Prostate gland (tissue), 2 donors: ENCODE measurements around the gene ETV6. TPM values are rescaled to one million over a fixed set of nuclear protein-coding genes. Genes with fewer than 3 reads are reported as not detected.

Experiments used
- DNase-seq: peaks from one replicate; pipeline ENCODE4 v3.0.0-alpha.2; 2019; ENCODE audit warnings: low spot score
- H3K27ac ChIP-seq, 2 donors: fragments of 200-600 bp; sonication (generic); 2 replicates each; pipeline ENCODE4 v1.5.1; 2017 to 2019
- H3K27me3 ChIP-seq: fragments of 200-600 bp; sonication (generic); replicated peaks from 2 replicates; pipeline ENCODE4 v1.5.1; 2019; ENCODE audit not compliant: insufficient read depth
- H3K36me3 ChIP-seq, 2 donors: fragments of 200-600 bp; sonication (generic); 1 replicate in 1 of 2; 2 replicates in 1 of 2; pipeline versions ENCODE4 v1.5.1 to v1.8.1; 2017 to 2019
- H3K4me1 ChIP-seq: fragments of 200-600 bp; sonication (generic); replicated peaks from 2 replicates; pipeline ENCODE4 v1.5.1; 2019
- H3K4me3 ChIP-seq, 2 donors: fragments of 200-600 bp; sonication (generic); 2 replicates each; pipeline ENCODE4 v1.5.1; 2017 to 2019
- H3K9me3 ChIP-seq: fragments of 200-600 bp; sonication (generic); 2 replicates; pipeline ENCODE4 v1.5.1; 2017
- POLR2A ChIP-seq: fragments of 450-650 bp; IDR thresholded peaks from one replicate; pipeline ENCODE4 v1.6.1; 2016; ENCODE audit warnings: antibody characterized with exemption, mild to moderate bottlenecking
- POLR2AphosphoS5 ChIP-seq: sonication (generic); formaldehyde crosslinking; IDR thresholded peaks from one replicate; pipeline ENCODE4 v1.6.1; 2017; ENCODE audit warnings: antibody characterized with exemption
- WGBS: methylation state at CpG from one replicate; pipeline ENCODE4 v1.1.5; 2018; 5-methylcytosine and 5-hydroxymethylcytosine counted together
- intact Hi-C: fragments of 100-400 bp; cut with DNase I; formaldehyde crosslinking; loops from one replicate; pipeline ENCODE4 v1.14.2; 2022
- total RNA-seq, 2 donors: library from RNA; depleted of rRNA; stranded (reverse); fragments of >200 nt; gene quantifications; one replicate each; pipeline ENCODE4 v1.1.0, GENCODE V29; 2016
- TF ChIP-seq, protein P1 (sequence below), 4 experiments: fragments of 200-600 bp in 2 of 4; fragments of 450-650 bp in 2 of 4; sonication (generic) in 2 of 4; IDR thresholded peaks; 1 replicate in 3 of 4; 2 replicates in 1 of 4; pipeline ENCODE4 v1.5.1; 2016 to 2019; ENCODE audit warnings: antibody characterized with exemption in 4 of 4, mild to moderate bottlenecking in 2 of 4, moderate library complexity in 2 of 4

ETV6 gene
- total RNA-seq, 2 donors from 2014 or later, result 26.7 to 33.6 TPM

DNA sequence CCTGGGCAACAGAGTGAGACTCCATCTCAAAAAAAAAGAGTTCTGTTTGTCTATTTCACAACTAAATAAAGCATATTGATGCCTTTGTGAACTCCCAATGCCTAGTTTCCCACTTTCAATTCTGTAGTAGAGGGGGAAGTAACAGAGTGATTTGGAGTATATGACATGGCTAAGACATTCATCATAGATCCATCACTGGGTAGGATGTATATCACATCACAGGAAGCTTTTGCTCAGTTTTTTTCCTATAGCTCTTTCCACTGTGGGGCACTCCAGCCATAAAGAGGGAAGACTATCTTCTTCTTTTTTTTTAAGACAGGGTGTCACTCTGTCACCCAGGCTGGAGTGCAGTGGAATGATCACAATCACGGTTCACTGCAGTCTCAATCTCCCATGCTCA lies 267.3 kb downstream of the ETV6 start:
- Histone ChIP-seq H3K9me3 (no peaks in the 10 kb centered on the region), H3K36me3 (no peaks in the 10 kb centered on the region), H3K27me3 (no peaks in the 10 kb centered on the region), H3K4me3 (no peak overlapping the region), H3K4me1 (no peaks in the 10 kb centered on the region), H3K27ac (no peak overlapping the region)
- 54% methylated on average over 1 of the region's 1 CpG for WGBS
- intact Hi-C loops, result no loop called here
- DNase-seq, result no peak
- no peak for TF ChIP-seq POLR2AphosphoS5
- TF ChIP-seq, protein P1, sequence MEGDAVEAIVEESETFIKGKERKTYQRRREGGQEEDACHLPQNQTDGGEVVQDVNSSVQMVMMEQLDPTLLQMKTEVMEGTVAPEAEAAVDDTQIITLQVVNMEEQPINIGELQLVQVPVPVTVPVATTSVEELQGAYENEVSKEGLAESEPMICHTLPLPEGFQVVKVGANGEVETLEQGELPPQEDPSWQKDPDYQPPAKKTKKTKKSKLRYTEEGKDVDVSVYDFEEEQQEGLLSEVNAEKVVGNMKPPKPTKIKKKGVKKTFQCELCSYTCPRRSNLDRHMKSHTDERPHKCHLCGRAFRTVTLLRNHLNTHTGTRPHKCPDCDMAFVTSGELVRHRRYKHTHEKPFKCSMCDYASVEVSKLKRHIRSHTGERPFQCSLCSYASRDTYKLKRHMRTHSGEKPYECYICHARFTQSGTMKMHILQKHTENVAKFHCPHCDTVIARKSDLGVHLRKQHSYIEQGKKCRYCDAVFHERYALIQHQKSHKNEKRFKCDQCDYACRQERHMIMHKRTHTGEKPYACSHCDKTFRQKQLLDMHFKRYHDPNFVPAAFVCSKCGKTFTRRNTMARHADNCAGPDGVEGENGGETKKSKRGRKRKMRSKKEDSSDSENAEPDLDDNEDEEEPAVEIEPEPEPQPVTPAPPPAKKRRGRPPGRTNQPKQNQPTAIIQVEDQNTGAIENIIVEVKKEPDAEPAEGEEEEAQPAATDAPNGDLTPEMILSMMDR (IDR thresholded peaks at IDR 0.05), result no peak
- no peak for TF ChIP-seq POLR2A

DNA sequence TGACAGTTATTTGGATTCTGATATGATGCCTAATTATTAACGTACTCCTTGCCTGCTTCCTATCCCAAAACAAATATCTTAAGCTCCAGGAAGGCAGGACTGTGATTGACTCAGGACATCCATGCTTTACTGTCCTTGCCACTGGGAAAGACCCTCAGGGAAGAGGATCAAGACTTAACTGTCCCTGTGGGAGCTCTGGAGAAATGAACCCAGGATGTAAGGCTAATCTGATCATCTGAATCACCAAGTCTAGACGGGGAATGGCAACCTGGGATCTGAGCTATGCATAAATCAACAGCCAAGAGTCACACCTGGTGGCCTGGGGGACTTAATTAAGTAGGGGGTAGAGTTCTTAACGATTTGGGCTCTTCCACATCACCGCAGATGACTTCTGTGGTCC lies 268.0 kb downstream of the ETV6 start:
- H3K9me3 ChIP-seq, result no peaks in the 10 kb centered on the region
- WGBS, result 69% methylated on average over 4 of the region's 4 CpGs
- no peak overlapping the region for H3K4me3 ChIP-seq
- H3K27ac ChIP-seq, result no peak overlapping the region
- no peak for TF ChIP-seq POLR2AphosphoS5
- TF ChIP-seq, protein P1 (IDR thresholded peaks at IDR 0.05), result no peak
- no peak for TF ChIP-seq POLR2A
- no peaks in the 10 kb centered on the region for H3K36me3 ChIP-seq
- no peak for DNase-seq
- no peaks in the 10 kb centered on the region for H3K27me3 ChIP-seq
- H3K4me1 ChIP-seq, result no peaks in the 10 kb centered on the region
- intact Hi-C loops, result no loop called here

DNA sequence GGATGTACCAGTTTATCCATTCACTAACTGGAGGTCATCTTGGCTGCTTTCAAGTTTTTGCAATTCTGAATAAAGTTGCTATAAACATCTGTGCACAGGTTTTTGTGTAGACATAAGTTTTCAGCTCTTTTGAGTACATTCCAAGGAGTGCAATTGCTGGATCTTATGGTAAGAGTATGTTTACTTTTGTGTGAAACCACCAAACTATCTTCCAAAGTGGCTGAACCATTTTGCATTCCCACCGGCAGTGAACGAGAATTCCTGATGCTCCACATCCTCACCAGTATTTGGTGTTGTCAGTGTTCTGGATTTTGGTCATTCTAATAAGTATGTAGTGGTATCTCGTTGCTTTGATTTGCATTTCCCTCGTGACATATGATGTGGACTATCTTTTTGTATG lies 270.8 kb downstream of the ETV6 start:
- DNase-seq, result no peak
- TF ChIP-seq, protein P1 (IDR thresholded peaks at IDR 0.05), result no peak
- TF ChIP-seq POLR2A, result no peak
- no peak for TF ChIP-seq POLR2AphosphoS5
- WGBS, result 73% methylated on average over 4 of the region's 4 CpGs

DNA sequence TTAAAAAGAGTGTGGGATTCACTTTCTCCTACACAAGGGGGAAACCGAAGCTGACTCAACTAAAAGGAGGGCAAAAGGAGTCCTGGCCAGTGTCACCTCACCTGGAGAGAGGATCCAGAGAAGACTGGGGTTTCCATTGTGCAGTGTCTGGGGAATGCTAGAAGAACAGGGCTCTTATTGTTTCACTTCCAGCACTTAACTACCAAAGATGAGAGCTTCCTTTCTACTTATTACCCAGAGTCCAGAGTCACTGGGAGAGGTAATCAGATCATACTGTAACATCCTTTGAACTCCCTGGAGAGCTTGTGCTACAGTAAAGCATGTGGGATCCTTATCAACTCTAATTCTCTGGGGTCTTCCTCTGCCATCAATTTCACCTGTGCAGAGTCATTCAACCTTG lies 272.9 kb downstream of the ETV6 start:
- Histone ChIP-seq H3K9me3 (no peaks in the 10 kb centered on the region), H3K4me1 (no peaks in the 10 kb centered on the region), H3K27me3 (no peaks in the 10 kb centered on the region), H3K36me3 (no peaks in the 10 kb centered on the region), H3K27ac (no peak overlapping the region), H3K4me3 (no peak overlapping the region)
- WGBS, result 41% methylated on average over 1 of the region's 1 CpG
- intact Hi-C loops, result no loop called here
- TF ChIP-seq POLR2AphosphoS5 (no peak), POLR2A (no peak)
- TF ChIP-seq, protein P1 (IDR thresholded peaks at IDR 0.05), result no peak
- no peak for DNase-seq

More for the DNA sequence above, 270.8 kb downstream of the ETV6 start:
- H3K36me3 ChIP-seq, result no peaks in the 10 kb centered on the region
- intact Hi-C loops, result no loop called here
- no peaks in the 10 kb centered on the region for H3K27me3 ChIP-seq
- no peak overlapping the region for H3K27ac ChIP-seq
- no peaks in the 10 kb centered on the region for H3K4me1 ChIP-seq
- no peak overlapping the region for H3K4me3 ChIP-seq
- no peaks in the 10 kb centered on the region for H3K9me3 ChIP-seq

DNA sequence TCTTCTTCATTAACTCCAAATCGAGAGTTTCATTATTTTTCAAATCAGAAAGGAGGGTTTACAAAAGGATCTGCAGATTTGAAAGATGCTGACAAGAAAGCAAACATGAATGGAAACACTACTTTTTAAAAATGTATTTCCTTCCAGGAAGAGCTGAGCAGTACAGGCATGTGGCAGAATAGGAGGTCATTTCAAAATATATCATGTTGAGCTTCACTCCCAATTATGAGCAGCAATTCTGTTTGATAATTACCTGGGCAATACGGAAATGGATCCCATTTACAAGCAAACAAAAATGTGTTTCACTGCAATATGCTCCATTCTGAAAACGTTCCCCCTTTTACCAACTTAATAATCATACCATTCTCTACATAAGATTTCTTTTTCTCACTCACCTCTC lies 273.6 kb downstream of the ETV6 start:
- H3K27ac ChIP-seq, result no peak overlapping the region
- no peaks in the 10 kb centered on the region for H3K4me1 ChIP-seq
- no peaks in the 10 kb centered on the region for H3K27me3 ChIP-seq
- DNase-seq, result no peak
- no peaks in the 10 kb centered on the region for H3K9me3 ChIP-seq
- intact Hi-C loops, result no loop called here
- TF ChIP-seq POLR2AphosphoS5 (no peak), POLR2A (no peak)
- TF ChIP-seq, protein P1 (IDR thresholded peaks at IDR 0.05), result no peak
- no peak overlapping the region for H3K4me3 ChIP-seq
- WGBS, result 81% methylated on average over 3 of the region's 3 CpGs
- H3K36me3 ChIP-seq, result no peaks in the 10 kb centered on the region
